K562 (cell line): ENCODE results near the gene SCG3. TPM values are rescaled to one million over a fixed set of nuclear protein-coding genes. Genes with fewer than 3 reads are reported as not detected.

ENCODE experiments used
- BCL6 ChIP-seq: fragments of 250-450 bp; sonication (Bioruptor Pico); IDR thresholded peaks from 2 replicates; pipeline ENCODE4 v1.4.0; 2020
- CBFA2T2 ChIP-seq: fragments of 450-650 bp; conservative IDR thresholded peaks from 2 replicates; pipeline ENCODE4 v1.6.1; 2017; ENCODE audit warnings: mild to moderate bottlenecking
- E2F6 ChIP-seq, 2 experiments: IDR thresholded peaks; 2 replicates each; pipeline ENCODE4 v1.6.1; 2011; ENCODE audit warnings: borderline replicate concordance in 1 of 2, control low read depth in 1 of 2, low read depth in 1 of 2, low read length in 1 of 2, mild to moderate bottlenecking in 1 of 2, mixed read lengths in 1 of 2, moderate library complexity in 1 of 2; ENCODE audit not compliant: insufficient read depth in 1 of 2, insufficient read length in 1 of 2, poor library complexity in 1 of 2, severe bottlenecking in 1 of 2; ENCODE audit errors: extremely low read depth in 1 of 2
- HBP1 ChIP-seq: fragments of 450-650 bp; formaldehyde crosslinking; IDR thresholded peaks from 2 replicates; pipeline ENCODE4 v1.4.0; 2022; ENCODE audit warnings: missing genetic modification characterization
- HDAC3 ChIP-seq: fragments of 450-650 bp; IDR thresholded peaks from 2 replicates; pipeline ENCODE4 v1.6.1; 2018; ENCODE audit warnings: borderline replicate concordance, mild to moderate bottlenecking, moderate library complexity; ENCODE audit not compliant: partially characterized antibody
- KDM2B ChIP-seq: fragments of 250-450 bp; sonication (Bioruptor Pico); IDR thresholded peaks from 2 replicates; pipeline ENCODE4 v1.8.0; 2021; ENCODE audit warnings: mild to moderate bottlenecking, moderate library complexity
- MITF ChIP-seq: IDR thresholded peaks from 2 replicates; pipeline ENCODE4 v1.6.1; 2014; ENCODE audit warnings: antibody characterized with exemption
- TCFL5 ChIP-seq: fragments of 250-450 bp; sonication (Bioruptor Pico); conservative IDR thresholded peaks from 2 replicates; pipeline ENCODE4 v1.6.1; 2021; ENCODE audit warnings: mild to moderate bottlenecking, moderate library complexity, matching md5 sums
- ZBTB2 ChIP-seq: fragments of 450-650 bp; IDR thresholded peaks from 2 replicates; pipeline ENCODE4 v1.6.1; 2016; ENCODE audit warnings: antibody characterized with exemption
- ZMIZ1 ChIP-seq, 2 experiments: fragments of 150-350 bp in 1 of 2; IDR thresholded peaks; 2 replicates each; pipeline ENCODE4 v1.6.1; 2012 to 2016; ENCODE audit warnings: low read depth in 2 of 2, low read length in 2 of 2, mild to moderate bottlenecking in 1 of 2, moderate library complexity in 1 of 2
- ZNF184 ChIP-seq: sonication (generic); formaldehyde crosslinking; IDR thresholded peaks from 2 replicates; pipeline ENCODE4 v1.5.0; 2020; ENCODE audit warnings: missing genetic modification reagents
- ZNF197 ChIP-seq: fragments of 200-800 bp; sonication (Bioruptor generic); IDR thresholded peaks from 2 replicates; pipeline ENCODE4 v1.6.1; 2016; ENCODE audit warnings: low read depth, missing genetic modification characterization, missing compliant biosample characterization
- ZNF311 ChIP-seq: fragments of 250-450 bp; sonication (Bioruptor Pico); IDR thresholded peaks from 2 replicates; pipeline ENCODE4 v1.4.0; 2020; ENCODE audit warnings: mild to moderate bottlenecking, moderate library complexity
- ZNF764 ChIP-seq: fragments of 250-450 bp; sonication (Bioruptor Pico); IDR thresholded peaks from 2 replicates; pipeline ENCODE4 v1.4.0; 2020; ENCODE audit warnings: low read depth, mild to moderate bottlenecking, moderate library complexity
- ZNF830 ChIP-seq: fragments of 250-450 bp; sonication (Bioruptor Pico); IDR thresholded peaks from 2 replicates; pipeline ENCODE4 v1.5.0; 2021; ENCODE audit warnings: mild to moderate bottlenecking
- polyA plus RNA-seq, 8 experiments: library from polyadenylated mRNA; depleted of rRNA in 4 of 8; stranded (reverse) in 5 of 8; unstranded in 3 of 8; fragments of >200 nt; fragmentation: Nextera tagmentation in 2 of 8; fragmentation: Illumina TruSeq in 1 of 8; extraction: Ambion mirVana in 2 of 8; extraction: Trizol in 1 of 8; gene quantifications; 2 replicates each; pipeline versions ENCODE4 v1.2.1 to v1.2.3, GENCODE V29; 2011 to 2014; ENCODE audit warnings: inconsistent platforms in 1 of 8, missing spikeins in 1 of 8
- total RNA-seq, 7 experiments: library from RNA; depleted of rRNA in 6 of 7; stranded (reverse); fragments of >200 nt in 6 of 7; fragmentation: Illumina TruSeq in 2 of 7; extraction: Trizol in 2 of 7; gene quantifications; 2 replicates each; pipeline versions ENCODE4 v1.2.1 to v1.2.3, GENCODE V29; 2011 to 2021; ENCODE audit warnings: low replicate concordance in 1 of 7
- TF ChIP-seq, protein P1 (sequence below): sonication (generic); formaldehyde crosslinking; IDR thresholded peaks from 2 replicates; pipeline ENCODE4 v1.8.1; 2023; ENCODE audit warnings: mild to moderate bottlenecking, missing genetic modification reagents

SCG3 gene
- total and polyA plus RNA-seq, 9 of the 15 experiments (the other 6 are each of a cell fraction or from before 2014, with no cell fraction given), result 13.0 to 43.8 (median 21.0) TPM

GRCh38 chr15:51702710-51703109 is 21.4 kb downstream of the SCG3 start (continued):
- TF ChIP-seq HBP1 (CRISPR knock-in tag) (no peak), ZNF197 (CRISPR knock-in tag) (no peak), E2F6 (IDR thresholded peaks at IDR 0.05; ENCODE audit: borderline replicate concordance in 1 of 2, extremely low read depth in 1 of 2, insufficient read depth in 1 of 2, insufficient read length in 1 of 2, low read depth in 1 of 2, low read length in 1 of 2, poor library complexity in 1 of 2, severe bottlenecking in 1 of 2) (no peak), CBFA2T2 (peak; percentile 78), ZNF830 (CRISPR knock-in tag) (no peak), ZNF311 (CRISPR knock-in tag) (no peak), BCL6 (CRISPR knock-in tag) (no peak), ZMIZ1 (IDR thresholded peaks at IDR 0.05; ENCODE audit: low read depth in 2 of 2, low read length in 2 of 2) (no peak), HDAC3 (peak; percentile 37), TCFL5 (no peak), ZBTB2 (no peak), MITF (no peak), ZNF184 (no peak), KDM2B (CRISPR knock-in tag) (no peak), ZNF764 (CRISPR knock-in tag) (no peak)
- TF ChIP-seq, protein P1, sequence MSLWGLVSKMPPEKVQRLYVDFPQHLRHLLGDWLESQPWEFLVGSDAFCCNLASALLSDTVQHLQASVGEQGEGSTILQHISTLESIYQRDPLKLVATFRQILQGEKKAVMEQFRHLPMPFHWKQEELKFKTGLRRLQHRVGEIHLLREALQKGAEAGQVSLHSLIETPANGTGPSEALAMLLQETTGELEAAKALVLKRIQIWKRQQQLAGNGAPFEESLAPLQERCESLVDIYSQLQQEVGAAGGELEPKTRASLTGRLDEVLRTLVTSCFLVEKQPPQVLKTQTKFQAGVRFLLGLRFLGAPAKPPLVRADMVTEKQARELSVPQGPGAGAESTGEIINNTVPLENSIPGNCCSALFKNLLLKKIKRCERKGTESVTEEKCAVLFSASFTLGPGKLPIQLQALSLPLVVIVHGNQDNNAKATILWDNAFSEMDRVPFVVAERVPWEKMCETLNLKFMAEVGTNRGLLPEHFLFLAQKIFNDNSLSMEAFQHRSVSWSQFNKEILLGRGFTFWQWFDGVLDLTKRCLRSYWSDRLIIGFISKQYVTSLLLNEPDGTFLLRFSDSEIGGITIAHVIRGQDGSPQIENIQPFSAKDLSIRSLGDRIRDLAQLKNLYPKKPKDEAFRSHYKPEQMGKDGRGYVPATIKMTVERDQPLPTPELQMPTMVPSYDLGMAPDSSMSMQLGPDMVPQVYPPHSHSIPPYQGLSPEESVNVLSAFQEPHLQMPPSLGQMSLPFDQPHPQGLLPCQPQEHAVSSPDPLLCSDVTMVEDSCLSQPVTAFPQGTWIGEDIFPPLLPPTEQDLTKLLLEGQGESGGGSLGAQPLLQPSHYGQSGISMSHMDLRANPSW (CRISPR knock-in tag), result no peak
